ENCODE data around the gene TSHR. TPM values are rescaled to one million over a fixed set of nuclear protein-coding genes. Genes with fewer than 3 reads are reported as not detected.

TSHR gene
- total and polyA plus RNA-seq, 8 donors, result 0.15 to 0.75 (median 0.33) TPM

DNA sequence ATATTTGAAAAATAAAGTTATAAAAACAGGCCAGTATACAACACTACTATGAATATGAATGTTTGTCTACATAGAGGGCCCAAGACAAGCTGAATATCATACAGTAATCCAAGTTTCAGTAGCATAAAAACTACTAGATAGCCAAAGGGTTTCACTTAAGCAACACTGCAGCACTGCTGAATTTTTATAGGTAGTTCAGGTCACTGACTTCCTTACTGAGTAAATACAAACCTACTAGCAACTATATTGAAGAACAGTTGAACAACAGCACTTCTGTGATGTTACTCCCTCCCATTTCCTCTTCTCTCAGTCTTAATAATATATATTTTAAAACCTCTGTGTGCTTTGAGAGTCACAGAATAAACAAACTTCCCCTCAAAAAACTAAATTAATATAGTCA lies 222.6 kb downstream of the TSHR start:
- no peak overlapping the region for H3K4me3 ChIP-seq
- no peaks in the 10 kb centered on the region for H3K9me3 ChIP-seq
- peaks cover 3 to 12% of the 10 kb centered on the region in 2 donors for H3K36me3 ChIP-seq
- TF ChIP-seq, protein P1, sequence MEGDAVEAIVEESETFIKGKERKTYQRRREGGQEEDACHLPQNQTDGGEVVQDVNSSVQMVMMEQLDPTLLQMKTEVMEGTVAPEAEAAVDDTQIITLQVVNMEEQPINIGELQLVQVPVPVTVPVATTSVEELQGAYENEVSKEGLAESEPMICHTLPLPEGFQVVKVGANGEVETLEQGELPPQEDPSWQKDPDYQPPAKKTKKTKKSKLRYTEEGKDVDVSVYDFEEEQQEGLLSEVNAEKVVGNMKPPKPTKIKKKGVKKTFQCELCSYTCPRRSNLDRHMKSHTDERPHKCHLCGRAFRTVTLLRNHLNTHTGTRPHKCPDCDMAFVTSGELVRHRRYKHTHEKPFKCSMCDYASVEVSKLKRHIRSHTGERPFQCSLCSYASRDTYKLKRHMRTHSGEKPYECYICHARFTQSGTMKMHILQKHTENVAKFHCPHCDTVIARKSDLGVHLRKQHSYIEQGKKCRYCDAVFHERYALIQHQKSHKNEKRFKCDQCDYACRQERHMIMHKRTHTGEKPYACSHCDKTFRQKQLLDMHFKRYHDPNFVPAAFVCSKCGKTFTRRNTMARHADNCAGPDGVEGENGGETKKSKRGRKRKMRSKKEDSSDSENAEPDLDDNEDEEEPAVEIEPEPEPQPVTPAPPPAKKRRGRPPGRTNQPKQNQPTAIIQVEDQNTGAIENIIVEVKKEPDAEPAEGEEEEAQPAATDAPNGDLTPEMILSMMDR (IDR thresholded peaks at IDR 0.05), result no peak
- intact Hi-C loops (cut with DNase I), result no loop called here
- H3K4me1 ChIP-seq, result peaks cover 11 to 48% of the 10 kb centered on the region in 2 donors
- H3K27ac ChIP-seq, result peak overlapping the region; percentile 14 to 85
- no peaks in the 10 kb centered on the region for H3K27me3 ChIP-seq
- peak; percentile 79 for ATAC-seq
- DNase-seq, result no peak

DNA sequence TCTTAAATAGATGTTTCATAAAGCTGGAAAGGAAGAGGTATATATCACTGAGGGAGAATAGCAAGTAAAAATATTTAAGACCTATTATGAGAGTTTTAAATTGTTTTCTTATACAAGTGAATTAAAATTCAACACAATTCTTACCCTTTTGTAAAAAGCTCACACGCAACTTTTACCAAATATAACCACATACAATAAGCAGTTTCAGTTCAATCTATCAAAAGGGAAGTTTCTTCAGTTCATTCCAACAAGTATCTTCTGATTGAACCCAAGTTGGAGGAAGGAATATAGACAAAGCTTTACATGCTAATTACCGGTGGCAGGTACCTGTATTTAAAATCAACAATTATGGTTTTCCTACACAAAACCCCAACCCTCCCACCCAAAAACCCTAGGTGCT lies 224.2 kb downstream of the TSHR start:
- ATAC-seq (no peak), DNase-seq (no peak)
- TF ChIP-seq, protein P1 (IDR thresholded peaks at IDR 0.05), result no peak
- no peaks in the 10 kb centered on the region for H3K27me3 ChIP-seq
- H3K36me3 ChIP-seq, result peaks cover 3 to 17% of the 10 kb centered on the region in 2 donors
- H3K27ac ChIP-seq, result no peak overlapping the region
- intact Hi-C loops (cut with DNase I), result no loop called here
- no peak overlapping the region for H3K4me3 ChIP-seq
- H3K4me1 ChIP-seq, result peaks cover 11 to 53% of the 10 kb centered on the region in 2 donors
- no peaks in the 10 kb centered on the region for H3K9me3 ChIP-seq

DNA sequence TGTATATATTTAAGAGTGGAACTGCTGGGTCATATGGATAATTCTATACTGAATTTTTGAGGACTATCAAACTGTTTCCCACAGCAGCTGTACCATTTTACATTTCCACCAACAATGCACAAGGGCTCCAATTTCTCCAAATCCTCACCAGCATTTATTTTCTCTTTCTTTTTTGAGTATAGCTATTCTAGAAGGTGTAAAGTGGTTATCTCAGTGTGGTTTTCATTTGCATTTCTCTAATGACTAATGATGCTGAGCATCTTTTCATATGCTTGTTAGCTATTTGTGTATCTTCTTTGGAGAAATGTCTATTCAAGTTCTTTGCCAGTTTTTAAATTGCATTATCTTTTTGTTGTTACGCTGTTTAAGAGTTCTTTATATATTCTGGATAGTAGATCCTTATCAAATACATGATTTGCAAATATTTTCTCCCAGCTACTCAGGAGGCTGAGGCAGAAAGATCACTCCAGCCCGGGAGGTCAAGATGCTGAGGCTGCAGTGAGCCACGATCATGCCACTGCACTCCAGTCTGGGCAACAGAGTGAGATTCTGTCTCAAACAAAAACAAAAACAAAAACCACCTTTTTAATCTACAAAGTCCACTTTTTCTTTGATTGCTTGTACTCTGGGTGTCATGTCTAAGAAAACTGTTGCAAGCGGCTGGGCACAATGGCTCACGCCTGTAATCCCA lies 232.6 kb downstream of the TSHR start:
- Histone ChIP-seq H3K9me3 (no peaks in the 10 kb centered on the region), H3K4me3 (no peak overlapping the region), H3K36me3 (peaks cover 0 to 65% of the 10 kb centered on the region in 2 donors), H3K4me1 (peaks cover 0 to 6% of the 10 kb centered on the region in 2 donors), H3K27ac (no peak overlapping the region), H3K27me3 (no peaks in the 10 kb centered on the region)
- no peak for ATAC-seq
- TF ChIP-seq, protein P1 (IDR thresholded peaks at IDR 0.05), result no peak
- no peak for DNase-seq
- intact Hi-C loops (cut with DNase I), result no loop called here

DNA sequence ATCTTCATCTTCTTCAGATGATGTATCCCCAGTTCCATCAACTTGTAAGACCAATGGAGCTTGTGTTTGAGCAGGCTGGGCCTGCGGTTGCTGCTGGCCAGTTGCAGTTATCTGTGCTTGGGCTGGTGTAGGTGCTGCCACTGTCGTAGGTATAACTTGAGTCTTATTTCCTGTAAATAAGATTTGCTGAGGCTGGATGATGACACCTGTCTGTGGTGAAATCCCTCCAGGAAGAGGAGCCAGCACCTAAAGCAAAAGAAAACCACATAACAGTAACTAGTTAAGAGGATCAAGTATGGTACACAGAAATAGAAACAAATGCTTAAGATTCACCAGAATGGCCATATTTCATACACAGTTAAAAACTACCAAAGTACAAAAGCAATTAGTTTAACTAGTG lies 237.2 kb downstream of the TSHR start:
- no peaks in the 10 kb centered on the region for H3K9me3 ChIP-seq
- peak in 1 of 4 donors; percentile 34 for DNase-seq
- no peak overlapping the region for H3K4me3 ChIP-seq
- no peak for ATAC-seq
- intact Hi-C loops (cut with DNase I), result no loop called here
- H3K27ac ChIP-seq, result peak overlapping the region in 1 of 2 donors; percentile 2
- TF ChIP-seq, protein P1 (IDR thresholded peaks at IDR 0.05), result no peak
- H3K36me3 ChIP-seq, result peaks cover 0 to 83% of the 10 kb centered on the region in 2 donors
- no peaks in the 10 kb centered on the region for H3K27me3 ChIP-seq
- H3K4me1 ChIP-seq, result no peaks in the 10 kb centered on the region

DNA sequence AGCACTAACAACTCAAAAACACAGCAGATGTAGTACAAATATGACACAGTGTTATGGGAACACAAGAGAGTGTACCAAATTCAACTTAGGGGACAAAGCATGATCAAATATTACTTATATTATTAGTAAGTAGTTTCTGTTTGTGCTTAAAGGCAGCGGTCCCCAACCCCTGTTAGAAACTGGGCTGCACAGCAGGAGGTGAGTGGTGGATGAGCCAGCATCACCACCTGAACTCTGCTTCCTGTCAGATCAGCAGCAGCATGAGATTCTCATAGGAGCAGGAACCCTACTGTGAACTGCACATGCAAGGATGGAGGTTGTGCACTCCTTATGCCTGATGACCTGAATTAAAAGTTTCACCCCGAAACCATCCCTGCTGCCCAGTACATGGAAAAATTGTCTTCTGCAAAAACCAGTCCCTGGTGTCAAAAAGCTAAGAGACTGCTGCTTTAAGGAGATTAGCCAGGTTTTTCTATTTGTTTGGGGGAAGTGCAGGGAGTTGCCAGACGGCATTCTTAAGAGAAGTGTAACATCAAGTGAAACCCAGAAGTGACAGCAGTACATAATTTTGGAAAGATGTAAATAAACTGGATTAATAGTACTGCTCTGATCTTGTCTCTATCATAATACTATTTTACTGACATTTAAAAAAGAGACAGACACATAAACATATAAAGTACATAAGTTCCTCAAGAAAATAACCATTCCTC lies 238.7 kb downstream of the TSHR start:
- Histone ChIP-seq H3K4me1 (no peaks in the 10 kb centered on the region), H3K27ac (no peak overlapping the region), H3K4me3 (no peak overlapping the region), H3K36me3 (peaks cover 0 to 87% of the 10 kb centered on the region in 2 donors), H3K9me3 (no peaks in the 10 kb centered on the region), H3K27me3 (no peaks in the 10 kb centered on the region)
- TF ChIP-seq, protein P1 (IDR thresholded peaks at IDR 0.05), result no peak
- ATAC-seq, result peak; percentile 46
- no peak for DNase-seq
- intact Hi-C loops (cut with DNase I), result no loop called here
